A549 (cell line): ENCODE results near the gene CALN1. TPM values are rescaled to one million over a fixed set of nuclear protein-coding genes. Genes with fewer than 3 reads are reported as not detected.

Experiments
- ATAC-seq, 2 experiments: fragments of 200-7000 bp in 1 of 2; fragments of >200 bp in 1 of 2; cut with Nextera tagmentation in 1 of 2; cut with Tn5 transposase in 1 of 2; 3 replicates each; pipeline versions ENCODE4 v1.8.0 to v1.9.1; 2018 to 2020; ENCODE audit warnings: mild to moderate bottlenecking in 1 of 2, moderate library complexity in 1 of 2
- CTCF ChIA-PET: fragments of 300-600 bp; sonication (Branson Sonifier 250); formaldehyde crosslinking; extraction: SDS; loops from one replicate; lab custom pipeline; 2021; ENCODE audit warnings: antibody characterized with exemption, inconsistent platforms; lab: Yijun Ruan, JAX
- POLR2A ChIA-PET: fragments of 350-600 bp; formaldehyde crosslinking; extraction: SDS; loops from one replicate; lab custom pipeline; 2021; ENCODE audit warnings: antibody characterized with exemption, inconsistent platforms; lab: Yijun Ruan, JAX
- DNase-seq, 2 experiments: peaks; one replicate each; pipeline versions ENCODE4 v3.0.0 to v3.0.0-alpha.2; 2011 to 2016; ENCODE audit warnings: low read depth in 1 of 2, low spot score in 1 of 2
- FAIRE-seq: peaks from 2 replicates; lab custom pipeline; 2011; peaks lifted over from hg19 to GRCh38; lab: Jason Lieb, UNC
- H3K27ac ChIP-seq, 2 experiments: fragments of >200 bp; sonication (Bioruptor Twin); formaldehyde crosslinking; 3 replicates each; pipeline ENCODE4 v1.5.1; 2016 to 2017
- H3K4me1 ChIP-seq: fragments of >200 bp; sonication (Bioruptor Twin); formaldehyde crosslinking; 3 replicates; pipeline ENCODE4 v1.6.1; 2016
- H3K4me2 ChIP-seq: fragments of >200 bp; sonication (Bioruptor Twin); formaldehyde crosslinking; 3 replicates; pipeline ENCODE4 v1.6.1; 2016
- H3K4me3 ChIP-seq: fragments of >200 bp; sonication (Bioruptor Twin); formaldehyde crosslinking; 3 replicates; pipeline ENCODE4 v1.5.1; 2016
- H3K9me3 ChIP-seq: fragments of >200 bp; sonication (Bioruptor Twin); formaldehyde crosslinking; 3 replicates; pipeline ENCODE4 v1.6.1; 2016
- BCL3 ChIP-seq: fragments of >200 bp; sonication (Bioruptor Twin); formaldehyde crosslinking; IDR thresholded peaks from 3 replicates; pipeline ENCODE4 v1.6.1; 2016
- CBX2 ChIP-seq: fragments of 200-600 bp; sonication (generic); IDR thresholded peaks from 2 replicates; pipeline ENCODE4 v1.6.1; 2016; ENCODE audit warnings: low read depth, mild to moderate bottlenecking, borderline replicate concordance
- CBX8 ChIP-seq: fragments of 200-600 bp; sonication (generic); IDR thresholded peaks from 2 replicates; pipeline ENCODE4 v1.6.1; 2016
- CHD4 ChIP-seq: fragments of 200-600 bp; sonication (generic); IDR thresholded peaks from 2 replicates; pipeline ENCODE4 v1.6.1; 2016; ENCODE audit warnings: antibody characterized with exemption, mild to moderate bottlenecking, borderline replicate concordance
- EHMT2 ChIP-seq: fragments of 200-600 bp; sonication (generic); IDR thresholded peaks from 2 replicates; pipeline ENCODE4 v1.6.1; 2016; ENCODE audit warnings: antibody characterized with exemption, low read depth, mild to moderate bottlenecking, moderate library complexity
- ELK1 ChIP-seq: fragments of 150-350 bp; IDR thresholded peaks from 2 replicates; pipeline ENCODE4 v1.6.1; 2014; ENCODE audit warnings: low read depth, mild to moderate bottlenecking, low read length
- ESRRA ChIP-seq: fragments of 150-350 bp; IDR thresholded peaks from 2 replicates; pipeline ENCODE4 v1.6.1; 2014; ENCODE audit warnings: mild to moderate bottlenecking, low read length, borderline replicate concordance
- FOSB ChIP-seq: fragments of 250-450 bp; sonication (Bioruptor Pico); IDR thresholded peaks from 2 replicates; pipeline ENCODE4 v1.5.0; 2020; ENCODE audit warnings: mild to moderate bottlenecking, moderate library complexity
- FOSL2 ChIP-seq, 2 experiments: fragments of 450-650 bp in 1 of 2; fragments of >200 bp in 1 of 2; sonication (Bioruptor Twin) in 1 of 2; formaldehyde crosslinking; IDR thresholded peaks; 2 replicates each; pipeline versions ENCODE4 v1.5.0 to v1.6.1; 2016 to 2020; ENCODE audit warnings: mild to moderate bottlenecking in 1 of 2, moderate library complexity in 1 of 2
- HES2 ChIP-seq: fragments of >200 bp; sonication (Bioruptor Twin); formaldehyde crosslinking; IDR thresholded peaks from 2 replicates; pipeline ENCODE4 v1.6.1; 2016
- HMGXB4 ChIP-seq: fragments of 250-450 bp; sonication (Bioruptor Pico); IDR thresholded peaks from 2 replicates; pipeline ENCODE4 v1.5.0; 2021; ENCODE audit warnings: mild to moderate bottlenecking, moderate library complexity, borderline replicate concordance
- JUNB ChIP-seq: fragments of >200 bp; sonication (Bioruptor Twin); formaldehyde crosslinking; IDR thresholded peaks from 2 replicates; pipeline ENCODE4 v1.6.1; 2016
- MAFK ChIP-seq: fragments of 450-650 bp; IDR thresholded peaks from 2 replicates; pipeline ENCODE4 v1.6.1; 2014; ENCODE audit not compliant: partially characterized antibody
- MAZ ChIP-seq: fragments of 150-350 bp; IDR thresholded peaks from 2 replicates; pipeline ENCODE4 v1.6.1; 2014; ENCODE audit warnings: antibody characterized with exemption, low read depth, low read length, borderline replicate concordance
- MYC ChIP-seq: IDR thresholded peaks from 2 replicates; pipeline ENCODE4 v1.6.1; 2012; ENCODE audit warnings: mild to moderate bottlenecking, inconsistent platforms, low read length, improper control_type of control experiment, borderline replicate concordance
- NR3C1 ChIP-seq: fragments of >200 bp; sonication (Bioruptor Twin); formaldehyde crosslinking; IDR thresholded peaks from 3 replicates; pipeline ENCODE4 v1.6.1; 2017
- PBX3 ChIP-seq: IDR thresholded peaks from 2 replicates; pipeline ENCODE4 v1.6.1; 2012
- RAD21 ChIP-seq, 2 experiments: fragments of >200 bp in 1 of 2; sonication (Bioruptor Twin) in 1 of 2; formaldehyde crosslinking in 1 of 2; IDR thresholded peaks in 1 of 2; conservative IDR thresholded peaks in 1 of 2; 2 replicates in 1 of 2; 3 replicates in 1 of 2; pipeline ENCODE4 v1.6.1; 2012 to 2018; ENCODE audit warnings: inconsistent platforms in 1 of 2
- RCOR1 ChIP-seq: fragments of 150-350 bp; IDR thresholded peaks from 2 replicates; pipeline ENCODE4 v1.6.1; 2014; ENCODE audit warnings: antibody characterized with exemption, low read length, low read depth
- RFX5 ChIP-seq: fragments of 450-650 bp; IDR thresholded peaks from 2 replicates; pipeline ENCODE4 v1.7.1; 2014; ENCODE audit warnings: antibody characterized with exemption, mild to moderate bottlenecking, moderate library complexity
- ZNF302 ChIP-seq: fragments of 250-450 bp; sonication (Bioruptor Pico); IDR thresholded peaks from 2 replicates; pipeline ENCODE4 v1.9.0; 2021; ENCODE audit warnings: inconsistent platforms, mild to moderate bottlenecking, moderate library complexity
- WGBS: methylation state at CpG from one replicate; pipeline ENCODE4 v1.1.6; 2017; ENCODE audit errors: missing lambda C conversion rate; 5-methylcytosine and 5-hydroxymethylcytosine counted together
- polyA plus RNA-seq, 4 experiments: library from polyadenylated mRNA; depleted of rRNA in 3 of 4; stranded (reverse); fragments of >200 nt; fragmentation: RNase III in 1 of 4; extraction: RNeasy Plus Mini Kit Qiagen cat#74134 plus additional on column Dnase treatment in 1 of 4; gene quantifications; 2 replicates in 3 of 4; 3 replicates in 1 of 4; pipeline ENCODE4 v1.2.3, GENCODE V29; 2011 to 2017

Gene CALN1
- polyA plus RNA-seq, 2 of the 4 experiments (the other 2 are of a cell fraction) = not detected

- WGBS = 0% methylated on average over 2 of the region's 5 CpGs
- no peaks in the 10 kb centered on the region for H3K9me3 ChIP-seq
- no peak for TF ChIP-seq RFX5
- TF ChIP-seq CBX8 = no peak
- no peak for TF ChIP-seq PBX3
- TF ChIP-seq CBX2 = no peak
- no peak for TF ChIP-seq EHMT2
- no peak for TF ChIP-seq RAD21 (conservative IDR thresholded peaks at IDR 0.05 in 1 of 2, IDR thresholded peaks at IDR 0.05 in 1 of 2)
- TF ChIP-seq MAZ = no peak
- TF ChIP-seq FOSB (CRISPR knock-in tag) = no peak
- TF ChIP-seq MAFK = no peak
- no peak for TF ChIP-seq ELK1
- TF ChIP-seq CHD4 = no peak
- no peak for TF ChIP-seq ZNF302 (CRISPR knock-in tag)
- no peak for TF ChIP-seq HES2
- TF ChIP-seq ESRRA = no peak
- no peak for TF ChIP-seq HMGXB4 (CRISPR knock-in tag)
- TF ChIP-seq MYC = no peak
- no peaks in the 10 kb centered on the region for H3K4me1 ChIP-seq
- FAIRE-seq (no peak), ATAC-seq (no peak), DNase-seq (no peak)
- H3K4me2 ChIP-seq = no peak overlapping the region
- POLR2A ChIA-PET = no interaction called here
- CTCF ChIA-PET = interaction anchor here (2.2 kb wide), 1 partner anchor 12 kb away, joined by 7 read pairs; no protein-coding TSS in a partner anchor
- H3K27ac ChIP-seq = no peak overlapping the region
- no peak overlapping the region for H3K4me3 ChIP-seq
Measured at GRCh38 chr7:72213769-72214168, 198.4 kb downstream of the CALN1 start.

GRCh38 chr7:72213081-72213480 is 199.1 kb downstream of the CALN1 start:
- 37% methylated on average over 7 of the region's 7 CpGs for WGBS
- CTCF ChIA-PET = no interaction called here
- H3K9me3 ChIP-seq = no peaks in the 10 kb centered on the region
- H3K4me3 ChIP-seq = no peak overlapping the region
- H3K4me1 ChIP-seq = no peaks in the 10 kb centered on the region
- no peak overlapping the region for H3K27ac ChIP-seq
- DNase-seq (no peak), FAIRE-seq (no peak), ATAC-seq (no peak)
- POLR2A ChIA-PET = no interaction called here
- no peak overlapping the region for H3K4me2 ChIP-seq
- no peak for TF ChIP-seq RCOR1
- TF ChIP-seq ELK1 = no peak
- TF ChIP-seq NR3C1 = no peak
- no peak for TF ChIP-seq FOSL2 (IDR thresholded peaks at IDR 0.05)
- no peak for TF ChIP-seq FOSL2 (CRISPR knock-in tag; IDR thresholded peaks at IDR 0.05)
- TF ChIP-seq JUNB = no peak
- no peak for TF ChIP-seq BCL3
